ENCODE data around the gene RSF1. TPM values are rescaled to one million over a fixed set of nuclear protein-coding genes. Genes with fewer than 3 reads are reported as not detected.

The RSF1 gene
- total RNA-seq, 1 donor from 2014 or later = 45.3 TPM

DNA sequence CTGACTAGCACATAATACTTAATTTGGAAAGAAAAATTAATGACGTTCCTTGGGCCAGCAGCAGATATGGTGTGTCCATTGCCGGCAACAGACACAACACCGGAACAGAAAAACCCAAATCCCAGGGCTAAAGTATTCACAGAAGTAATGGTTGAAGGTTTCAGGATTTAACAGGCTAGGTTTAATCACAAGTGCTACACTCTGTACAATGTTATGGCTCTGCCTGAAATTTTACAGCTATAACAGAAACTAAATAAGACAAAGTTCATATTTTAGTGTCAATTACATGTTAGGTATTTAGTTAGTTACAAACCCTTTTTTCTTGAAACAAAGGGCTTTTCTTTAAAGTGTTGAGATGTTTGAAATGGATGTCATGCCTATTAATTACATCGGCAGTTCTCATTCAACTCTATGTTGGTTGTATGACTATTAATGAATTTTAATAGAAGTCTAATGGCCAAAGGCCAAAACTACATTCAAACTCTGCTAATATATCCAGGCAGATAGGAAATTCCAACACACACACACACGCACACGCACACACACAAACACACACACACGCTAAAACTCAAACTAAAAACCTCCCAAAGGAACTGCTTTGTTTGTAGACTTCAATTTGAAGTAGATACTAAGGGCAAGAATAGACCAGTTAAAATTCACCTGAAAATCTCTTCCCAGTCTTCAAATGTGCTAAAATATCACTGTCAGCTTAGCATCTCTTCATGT, 155.1 kb downstream of the RSF1 start:
- Mint-ChIP-seq H3K4me3 (no peak overlapping the region), H3K36me3 (ENCODE audit: low read depth) (peaks cover 22% of the 10 kb centered on the region), H3K27me3 (no peaks in the 10 kb centered on the region), H3K9me3 (no peaks in the 10 kb centered on the region), H3K27ac (no peak overlapping the region), H3K4me1 (no peaks in the 10 kb centered on the region)
- no peak for DNase-seq
- intact Hi-C loops (cut with micrococcal nuclease) = no loop called here

- intact Hi-C loops (cut with micrococcal nuclease) = no loop called here
- H3K4me3 Mint-ChIP-seq = no peak overlapping the region
- no peak overlapping the region for H3K27ac Mint-ChIP-seq
- no peak for DNase-seq
- H3K27me3 Mint-ChIP-seq = no peaks in the 10 kb centered on the region
- no peaks in the 10 kb centered on the region for H3K4me1 Mint-ChIP-seq
- H3K36me3 Mint-ChIP-seq (ENCODE audit: low read depth) = peaks cover under 1% of the 10 kb centered on the region
- no peaks in the 10 kb centered on the region for H3K9me3 Mint-ChIP-seq
Measured at GRCh38 chr11:77661670-77662069, 158.9 kb downstream of the RSF1 start.

GRCh38 chr11:77660947-77661346, 159.6 kb downstream of the RSF1 start:
- H3K27ac Mint-ChIP-seq = no peak overlapping the region
- no peaks in the 10 kb centered on the region for H3K36me3 Mint-ChIP-seq (ENCODE audit: low read depth)
- no peak overlapping the region for H3K4me3 Mint-ChIP-seq
- no peaks in the 10 kb centered on the region for H3K9me3 Mint-ChIP-seq
- H3K27me3 Mint-ChIP-seq = no peaks in the 10 kb centered on the region
- H3K4me1 Mint-ChIP-seq = no peaks in the 10 kb centered on the region
- DNase-seq = no peak
- intact Hi-C loops (cut with micrococcal nuclease) = no loop called here

- intact Hi-C loops (cut with micrococcal nuclease) = no loop called here
- DNase-seq = no peak
- H3K4me1 Mint-ChIP-seq = no peaks in the 10 kb centered on the region
- H3K9me3 Mint-ChIP-seq = no peaks in the 10 kb centered on the region
- no peak overlapping the region for H3K4me3 Mint-ChIP-seq
- H3K36me3 Mint-ChIP-seq (ENCODE audit: low read depth) = no peaks in the 10 kb centered on the region
- H3K27ac Mint-ChIP-seq = no peak overlapping the region
- peaks cover 2% of the 10 kb centered on the region for H3K27me3 Mint-ChIP-seq
Measured at GRCh38 chr11:77658213-77659013, 162.1 kb downstream of the RSF1 start.

- intact Hi-C loops (cut with micrococcal nuclease) = no loop called here
- Mint-ChIP-seq H3K9me3 (no peaks in the 10 kb centered on the region), H3K36me3 (ENCODE audit: low read depth) (no peaks in the 10 kb centered on the region), H3K4me3 (no peak overlapping the region), H3K4me1 (no peaks in the 10 kb centered on the region), H3K27me3 (peaks cover 2% of the 10 kb centered on the region), H3K27ac (no peak overlapping the region)
- DNase-seq = no peak
Measured at GRCh38 chr11:77656362-77656761, 164.2 kb downstream of the RSF1 start.

DNA sequence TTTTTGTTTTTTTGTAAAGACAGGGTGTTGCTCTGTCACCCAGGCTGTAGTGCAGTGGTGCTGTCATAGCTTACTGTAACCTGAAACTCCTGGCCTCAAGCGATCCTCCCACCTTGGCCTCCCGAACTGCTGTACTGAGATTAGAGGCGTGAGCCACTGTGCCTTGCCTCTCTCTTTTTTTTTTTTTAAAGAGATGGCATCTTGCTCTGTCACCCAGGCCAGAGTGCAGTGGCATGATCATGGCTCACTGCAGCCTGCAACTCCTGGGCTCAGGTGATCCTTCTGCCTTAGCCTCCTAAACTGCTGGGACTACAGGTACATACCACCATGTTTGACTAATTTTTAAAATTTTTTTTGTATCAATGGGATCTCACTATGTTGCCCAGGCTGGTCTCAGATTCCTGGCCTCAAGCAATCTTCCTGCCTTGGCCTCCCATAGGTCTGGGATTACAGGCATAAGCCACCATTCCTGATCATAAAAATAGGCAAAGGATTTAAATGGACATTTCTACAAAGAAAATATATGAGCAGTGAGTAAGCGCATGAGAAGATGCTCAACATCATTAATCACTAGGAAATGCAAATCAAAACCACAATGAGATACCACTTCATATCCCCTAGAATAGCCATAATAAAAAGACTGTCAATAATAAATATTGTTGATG, 165.6 kb downstream of the RSF1 start:
- intact Hi-C loops (cut with micrococcal nuclease) = no loop called here
- DNase-seq = no peak
- Mint-ChIP-seq H3K4me3 (no peak overlapping the region), H3K27me3 (peaks cover 2% of the 10 kb centered on the region), H3K4me1 (no peaks in the 10 kb centered on the region), H3K9me3 (no peaks in the 10 kb centered on the region), H3K27ac (no peak overlapping the region), H3K36me3 (ENCODE audit: low read depth) (no peaks in the 10 kb centered on the region)

DNA sequence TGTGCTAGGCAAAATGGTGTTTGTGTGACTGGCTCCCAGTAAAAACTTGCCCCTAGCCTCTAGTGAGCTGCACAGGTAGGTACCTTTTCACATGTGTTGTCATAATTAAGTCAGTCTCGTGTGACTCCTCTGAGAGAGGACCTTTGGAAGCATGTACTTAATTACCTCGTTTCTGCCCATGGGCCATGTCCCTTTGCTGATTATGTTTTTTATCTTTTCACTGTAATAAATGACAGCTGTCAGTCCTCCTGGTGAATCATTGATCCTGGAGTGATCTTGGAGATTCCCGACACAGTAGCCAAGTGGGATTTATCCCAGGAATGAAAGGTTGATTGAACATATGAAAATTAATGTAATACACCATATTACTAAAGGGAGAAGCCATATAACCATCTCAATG, 170.4 kb downstream of the RSF1 start:
- DNase-seq = no peak
- no peaks in the 10 kb centered on the region for H3K36me3 Mint-ChIP-seq (ENCODE audit: low read depth)
- H3K27ac Mint-ChIP-seq = no peak overlapping the region
- H3K27me3 Mint-ChIP-seq = peaks cover 6% of the 10 kb centered on the region
- H3K4me1 Mint-ChIP-seq = no peaks in the 10 kb centered on the region
- intact Hi-C loops (cut with micrococcal nuclease) = no loop called here
- H3K9me3 Mint-ChIP-seq = no peaks in the 10 kb centered on the region
- no peak overlapping the region for H3K4me3 Mint-ChIP-seq

GRCh38 chr11:77647654-77648305, 172.7 kb downstream of the RSF1 start:
- H3K36me3 Mint-ChIP-seq (ENCODE audit: low read depth) = no peaks in the 10 kb centered on the region
- H3K4me1 Mint-ChIP-seq = peaks cover 3% of the 10 kb centered on the region
- intact Hi-C loops (cut with micrococcal nuclease) = no loop called here
- no peak overlapping the region for H3K27ac Mint-ChIP-seq
- H3K4me3 Mint-ChIP-seq = no peak overlapping the region
- H3K9me3 Mint-ChIP-seq = no peaks in the 10 kb centered on the region
- peaks cover 4% of the 10 kb centered on the region for H3K27me3 Mint-ChIP-seq
- DNase-seq = no peak

- H3K9me3 Mint-ChIP-seq = peaks cover 3% of the 10 kb centered on the region
- DNase-seq = no peak
- H3K27ac Mint-ChIP-seq = no peak overlapping the region
- no peaks in the 10 kb centered on the region for H3K36me3 Mint-ChIP-seq (ENCODE audit: low read depth)
- peaks cover 4% of the 10 kb centered on the region for H3K27me3 Mint-ChIP-seq
- intact Hi-C loops (cut with micrococcal nuclease) = no loop called here
- H3K4me3 Mint-ChIP-seq = no peak overlapping the region
- peaks cover 3% of the 10 kb centered on the region for H3K4me1 Mint-ChIP-seq
Measured at GRCh38 chr11:77644887-77645286, 175.6 kb downstream of the RSF1 start.

- intact Hi-C loops (cut with micrococcal nuclease) = no loop called here
- no peak overlapping the region for H3K27ac Mint-ChIP-seq
- no peak overlapping the region for H3K4me3 Mint-ChIP-seq
- DNase-seq = no peak
- H3K36me3 Mint-ChIP-seq (ENCODE audit: low read depth) = peaks cover 8% of the 10 kb centered on the region
- peaks cover 4% of the 10 kb centered on the region for H3K27me3 Mint-ChIP-seq
- peaks cover 10% of the 10 kb centered on the region for H3K4me1 Mint-ChIP-seq
- H3K9me3 Mint-ChIP-seq = peaks cover 11% of the 10 kb centered on the region
Measured at GRCh38 chr11:77642228-77642627, 178.3 kb downstream of the RSF1 start.

DNA sequence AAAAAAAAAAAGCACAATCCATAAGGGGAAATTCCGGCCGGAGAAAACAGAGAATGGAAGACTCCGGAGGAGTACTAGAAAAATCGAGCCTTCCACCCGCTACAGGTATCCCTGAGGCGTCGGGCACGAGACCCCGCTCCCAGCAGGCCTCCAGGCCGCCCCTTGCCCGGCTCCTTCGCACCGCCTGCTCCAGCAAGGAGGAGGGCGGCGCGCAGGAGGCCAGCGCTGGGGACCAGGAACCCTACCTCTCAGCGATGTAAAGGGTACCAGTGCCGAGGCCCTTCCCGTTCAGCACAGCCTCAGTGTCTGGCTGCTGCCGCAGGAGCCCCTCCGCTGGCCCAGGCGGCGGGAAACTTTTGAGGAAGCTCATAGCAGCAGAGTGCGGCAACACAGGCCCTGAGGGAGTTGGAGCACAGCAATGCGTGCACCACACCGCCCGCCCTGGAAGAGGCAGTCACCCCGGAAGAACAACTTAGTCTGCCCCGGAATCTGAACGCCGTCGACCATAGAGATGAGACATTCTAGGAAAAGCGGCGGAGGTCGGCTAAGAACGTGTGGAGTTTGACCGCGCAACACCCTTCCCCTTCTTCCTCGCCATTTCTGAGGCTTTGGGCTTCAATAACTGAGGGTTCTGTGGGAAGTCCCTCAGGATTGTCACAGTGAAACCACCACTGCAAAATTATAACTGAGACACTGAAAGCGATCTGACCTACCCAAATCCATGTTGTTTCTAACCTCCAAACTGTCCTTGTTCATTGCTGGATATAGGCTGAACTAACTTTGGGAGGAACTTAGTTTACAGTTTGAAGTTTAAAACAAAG, 183.0 kb downstream of the RSF1 start, which contains the start of gene CLNS1A:
Gene CLNS1A, minus strand, starts transcription at position 450 of the 821 bp plus-strand sequence. Its CDS starts 80 bp downstream, at position 370.
- intact Hi-C loops (cut with micrococcal nuclease) = loop anchor here (1.0 to 5.0 kb wide), 3 partner anchors 183 to 550 kb away; partner anchors contain the start of genes INTS4, KCTD21, RSF1 and USP35
- H3K36me3 Mint-ChIP-seq (ENCODE audit: low read depth) = peaks cover 37% of the 10 kb centered on the region
- peak within 1 kb of the TSS; percentile 95 for H3K27ac Mint-ChIP-seq
- H3K9me3 Mint-ChIP-seq = peaks cover 11% of the 10 kb centered on the region
- peak; percentile 94 for DNase-seq
- H3K4me3 Mint-ChIP-seq = peak within 1 kb of the TSS; percentile 97
- no peaks in the 10 kb centered on the region for H3K27me3 Mint-ChIP-seq
- H3K4me1 Mint-ChIP-seq = peaks cover 30% of the 10 kb centered on the region

GRCh38 chr11:77636731-77637344, 183.7 kb downstream of the RSF1 start:
- Mint-ChIP-seq H3K27ac (peak overlapping the region; percentile 95), H3K9me3 (peaks cover 11% of the 10 kb centered on the region), H3K4me3 (peak overlapping the region; percentile 97), H3K27me3 (no peaks in the 10 kb centered on the region), H3K36me3 (ENCODE audit: low read depth) (peaks cover 40% of the 10 kb centered on the region), H3K4me1 (peaks cover 35% of the 10 kb centered on the region)
- intact Hi-C loops (cut with micrococcal nuclease) = loop anchor here (1.0 to 5.0 kb wide), 3 partner anchors 183 to 550 kb away; partner anchors contain the start of genes INTS4, KCTD21, RSF1 and USP35
- DNase-seq = no peak
